Smooth muscle cell (in vitro differentiated cells): Measurements from ENCODE around the gene RIOK3. TPM values are rescaled to one million over a fixed set of nuclear protein-coding genes. Genes with fewer than 3 reads are reported as not detected.

Experiments used
- DNase-seq: peaks from one replicate; lab custom pipeline; 2025; ENCODE audit not compliant: unreplicated experiment; lab: John Stamatoyannopoulos, UW
- H2AFZ ChIP-seq: fragments of 200-600 bp; sonication (generic); 2 replicates; pipeline ENCODE4 v1.6.0; 2016; ENCODE audit warnings: antibody characterized with exemption, low read depth, mild to moderate bottlenecking
- H3F3A ChIP-seq: fragments of 200-600 bp; sonication (generic); 2 replicates; pipeline ENCODE4 v1.6.0; 2017; ENCODE audit warnings: antibody characterized with exemption, low read depth
- H3K27ac ChIP-seq: fragments of 200-600 bp; sonication (generic); 2 replicates; pipeline ENCODE4 v1.5.1; 2016; ENCODE audit warnings: low read depth, mild to moderate bottlenecking
- H3K27me3 ChIP-seq: fragments of 200-600 bp; sonication (generic); 2 replicates; pipeline ENCODE4 v1.6.1; 2016; ENCODE audit warnings: low read depth, mild to moderate bottlenecking
- H3K36me3 ChIP-seq: fragments of 200-600 bp; sonication (generic); 2 replicates; pipeline ENCODE4 v1.5.1; 2016; ENCODE audit warnings: low read depth
- H3K4me1 ChIP-seq: fragments of 200-600 bp; sonication (generic); 2 replicates; pipeline ENCODE4 v1.5.1; 2016; ENCODE audit warnings: low read depth
- H3K4me2 ChIP-seq: fragments of 200-600 bp; sonication (generic); 2 replicates; pipeline ENCODE4 v1.6.0; 2016; ENCODE audit warnings: mild to moderate bottlenecking
- H3K4me3 ChIP-seq: fragments of 200-600 bp; sonication (generic); 2 replicates; pipeline ENCODE4 v1.5.1; 2016; ENCODE audit warnings: mild to moderate bottlenecking
- H3K79me2 ChIP-seq: fragments of 200-600 bp; sonication (generic); 2 replicates; pipeline ENCODE4 v1.6.0; 2016; ENCODE audit warnings: low read depth, mild to moderate bottlenecking
- H3K9ac ChIP-seq: fragments of 200-600 bp; sonication (generic); 2 replicates; pipeline ENCODE4 v1.6.0; 2016; ENCODE audit warnings: low read depth
- H3K9me3 ChIP-seq: fragments of 200-600 bp; sonication (generic); replicated peaks from 2 replicates; pipeline ENCODE4 v1.5.1; 2016; ENCODE audit warnings: low read depth
- H4K20me1 ChIP-seq: fragments of 200-600 bp; sonication (generic); 2 replicates; pipeline ENCODE4 v1.6.0; 2016; ENCODE audit warnings: low read depth
- WGBS: methylation state at CpG from one replicate; pipeline ENCODE4 v1.1.7; 2016; ENCODE audit warnings: low lambda C conversion rate; 5-methylcytosine and 5-hydroxymethylcytosine counted together
- polyA plus RNA-seq: library from polyadenylated mRNA; unstranded; fragments of >200 nt; fragmentation: Nextera tagmentation; extraction: Ambion mirVana; gene quantifications from 2 replicates; pipeline ENCODE4 v1.2.1, GENCODE V29; 2016
- total RNA-seq: library from RNA; depleted of rRNA; stranded (reverse); fragments of >200 nt; gene quantifications from 2 replicates; pipeline ENCODE4 v1.2.3, GENCODE V29; 2014
- TF ChIP-seq, protein P1 (sequence below): fragments of 200-600 bp; sonication (generic); IDR thresholded peaks from 2 replicates; pipeline ENCODE4 v1.5.1; 2017; ENCODE audit warnings: borderline replicate concordance, mild to moderate bottlenecking, antibody characterized with exemption; ENCODE audit not compliant: insufficient read depth, poor library complexity, severe bottlenecking

The RIOK3 gene
- total and polyA plus RNA-seq, 2 experiments from 2014 or later: 56.0 to 79.9 TPM

DNA sequence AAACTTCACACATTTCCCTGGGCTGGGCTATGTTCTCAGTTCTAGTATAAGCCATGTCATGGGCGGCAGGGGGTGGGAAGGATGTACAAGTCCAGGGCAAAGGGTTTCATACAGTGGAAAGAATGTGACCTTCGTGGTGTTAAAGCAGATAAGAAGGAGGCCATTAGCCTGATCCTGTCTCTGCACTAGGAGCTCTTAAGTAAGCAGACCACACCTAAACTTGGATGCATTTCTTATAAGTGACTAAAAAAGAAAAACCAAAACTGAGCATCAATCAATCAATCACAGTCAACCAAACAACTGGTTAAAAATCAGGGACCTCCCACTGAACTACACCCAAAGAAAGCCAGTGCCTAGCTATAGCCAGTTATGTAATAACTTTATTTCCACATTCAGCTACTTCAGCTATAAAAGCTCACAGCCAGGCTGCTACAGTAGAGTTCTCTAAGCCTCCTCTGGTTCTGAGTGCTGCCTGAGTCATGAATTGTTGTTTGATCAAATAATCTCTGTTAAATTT, 46.8 kb upstream of the RIOK3 start:
- DNase-seq: no peak
- 27% methylated on average over 2 of the region's 2 CpGs for WGBS
- H4K20me1 ChIP-seq: no peaks in the 10 kb centered on the region
- H3F3A ChIP-seq: no peaks in the 10 kb centered on the region
- H3K9ac ChIP-seq: no peak overlapping the region
- no peaks in the 10 kb centered on the region for H3K36me3 ChIP-seq
- no peaks in the 10 kb centered on the region for H3K79me2 ChIP-seq
- no peaks in the 10 kb centered on the region for H3K9me3 ChIP-seq
- TF ChIP-seq, protein P1, sequence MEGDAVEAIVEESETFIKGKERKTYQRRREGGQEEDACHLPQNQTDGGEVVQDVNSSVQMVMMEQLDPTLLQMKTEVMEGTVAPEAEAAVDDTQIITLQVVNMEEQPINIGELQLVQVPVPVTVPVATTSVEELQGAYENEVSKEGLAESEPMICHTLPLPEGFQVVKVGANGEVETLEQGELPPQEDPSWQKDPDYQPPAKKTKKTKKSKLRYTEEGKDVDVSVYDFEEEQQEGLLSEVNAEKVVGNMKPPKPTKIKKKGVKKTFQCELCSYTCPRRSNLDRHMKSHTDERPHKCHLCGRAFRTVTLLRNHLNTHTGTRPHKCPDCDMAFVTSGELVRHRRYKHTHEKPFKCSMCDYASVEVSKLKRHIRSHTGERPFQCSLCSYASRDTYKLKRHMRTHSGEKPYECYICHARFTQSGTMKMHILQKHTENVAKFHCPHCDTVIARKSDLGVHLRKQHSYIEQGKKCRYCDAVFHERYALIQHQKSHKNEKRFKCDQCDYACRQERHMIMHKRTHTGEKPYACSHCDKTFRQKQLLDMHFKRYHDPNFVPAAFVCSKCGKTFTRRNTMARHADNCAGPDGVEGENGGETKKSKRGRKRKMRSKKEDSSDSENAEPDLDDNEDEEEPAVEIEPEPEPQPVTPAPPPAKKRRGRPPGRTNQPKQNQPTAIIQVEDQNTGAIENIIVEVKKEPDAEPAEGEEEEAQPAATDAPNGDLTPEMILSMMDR: no peak
- peaks cover 7% of the 10 kb centered on the region for H3K4me1 ChIP-seq
- no peak overlapping the region for H3K4me2 ChIP-seq
- H3K27me3 ChIP-seq: no peaks in the 10 kb centered on the region
- no peak overlapping the region for H3K4me3 ChIP-seq
- no peak overlapping the region for H2AFZ ChIP-seq
- no peak overlapping the region for H3K27ac ChIP-seq

DNA sequence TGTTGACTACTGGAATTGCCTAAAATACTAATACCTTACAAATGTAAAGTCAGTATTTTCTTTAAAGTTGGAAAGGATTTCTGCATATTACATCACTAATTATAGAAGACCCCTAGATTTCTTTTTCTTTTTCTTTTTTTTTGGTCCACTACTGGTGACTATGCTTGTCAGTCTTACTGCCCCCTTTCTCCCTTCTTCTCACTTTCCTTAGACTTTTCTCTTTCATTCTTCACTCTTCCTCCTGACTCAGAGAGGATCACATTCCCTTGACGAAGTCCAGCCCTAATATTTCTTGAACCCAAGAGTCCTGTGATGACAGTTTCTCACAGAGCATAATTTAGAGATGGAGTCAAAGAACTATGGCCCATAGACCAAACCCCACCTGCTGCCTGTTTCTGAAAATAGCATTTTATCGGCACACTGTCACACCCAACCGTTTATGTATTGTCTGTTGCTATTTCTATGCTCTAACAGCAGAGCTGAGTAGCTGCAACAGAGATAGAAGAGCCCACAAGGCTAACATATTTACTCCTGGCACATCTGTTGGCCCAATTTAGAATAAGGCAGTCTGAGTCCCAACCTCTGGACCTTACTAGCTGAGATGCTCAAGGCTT, 40.6 kb upstream of the RIOK3 start:
- no peak overlapping the region for H3K4me3 ChIP-seq
- no peak overlapping the region for H3K27ac ChIP-seq
- DNase-seq: no peak
- TF ChIP-seq, protein P1: no peak
- H2AFZ ChIP-seq: no peak overlapping the region
- no peaks in the 10 kb centered on the region for H3K9me3 ChIP-seq
- H4K20me1 ChIP-seq: no peaks in the 10 kb centered on the region
- no peaks in the 10 kb centered on the region for H3K27me3 ChIP-seq
- no peak overlapping the region for H3K9ac ChIP-seq
- no peak overlapping the region for H3K4me2 ChIP-seq
- H3K36me3 ChIP-seq: no peaks in the 10 kb centered on the region
- WGBS: 88% methylated on average over 3 of the region's 3 CpGs
- H3K79me2 ChIP-seq: no peaks in the 10 kb centered on the region
- no peaks in the 10 kb centered on the region for H3F3A ChIP-seq
- no peaks in the 10 kb centered on the region for H3K4me1 ChIP-seq

DNA sequence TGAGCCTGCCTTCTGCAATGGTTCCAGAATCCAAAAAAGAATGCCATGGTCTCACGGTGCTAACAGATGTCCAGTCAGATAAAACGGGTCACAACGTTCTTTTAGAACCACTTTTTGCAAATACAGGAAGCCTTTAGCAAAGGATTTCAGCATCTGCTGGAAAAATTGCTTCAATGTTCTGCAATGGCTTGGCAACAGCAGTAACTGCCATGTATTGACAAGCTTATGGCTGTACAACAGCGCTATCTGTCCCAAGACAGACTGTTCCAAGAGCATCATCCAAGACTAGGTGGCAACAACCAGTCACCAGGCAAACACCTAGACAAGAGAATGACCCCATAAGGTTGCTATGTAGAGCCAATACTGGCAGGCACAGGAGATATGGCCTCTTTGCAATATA, 37.6 kb upstream of the RIOK3 start:
- Histone ChIP-seq H3F3A (no peaks in the 10 kb centered on the region), H4K20me1 (no peaks in the 10 kb centered on the region), H2AFZ (no peak overlapping the region), H3K79me2 (no peaks in the 10 kb centered on the region), H3K27me3 (no peaks in the 10 kb centered on the region), H3K27ac (no peak overlapping the region), H3K9ac (no peak overlapping the region), H3K9me3 (no peaks in the 10 kb centered on the region), H3K4me3 (no peak overlapping the region), H3K4me2 (no peak overlapping the region), H3K36me3 (no peaks in the 10 kb centered on the region), H3K4me1 (no peaks in the 10 kb centered on the region)
- 93% methylated on average over 4 of the region's 4 CpGs for WGBS
- TF ChIP-seq, protein P1: no peak
- DNase-seq: no peak

DNA sequence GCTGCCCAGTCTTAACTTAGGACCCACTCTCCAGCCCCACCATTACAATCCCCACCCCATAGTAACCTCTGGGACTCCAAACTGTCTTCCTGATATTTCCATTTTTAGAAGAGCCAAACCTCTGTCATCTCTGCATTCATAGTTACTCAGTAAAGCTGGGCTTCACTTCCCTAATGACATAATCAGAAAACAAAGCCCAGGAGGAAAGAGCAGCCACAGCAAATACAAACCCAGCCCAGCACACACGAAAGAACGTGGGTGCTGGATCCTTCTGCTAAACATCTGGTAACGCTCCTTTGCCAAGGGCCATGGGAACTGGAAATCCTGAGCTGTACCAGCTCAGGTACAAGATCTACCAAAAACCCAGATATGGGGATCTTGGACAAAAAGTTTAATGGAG, 36.8 kb upstream of the RIOK3 start:
- Histone ChIP-seq H3K4me3 (no peak overlapping the region), H3K27me3 (no peaks in the 10 kb centered on the region), H3K36me3 (no peaks in the 10 kb centered on the region), H3K27ac (no peak overlapping the region), H3F3A (no peaks in the 10 kb centered on the region), H3K4me2 (no peak overlapping the region), H2AFZ (no peak overlapping the region), H3K79me2 (no peaks in the 10 kb centered on the region), H4K20me1 (no peaks in the 10 kb centered on the region), H3K9me3 (no peaks in the 10 kb centered on the region), H3K9ac (no peak overlapping the region), H3K4me1 (no peaks in the 10 kb centered on the region)
- WGBS: 97% methylated on average over 3 of the region's 3 CpGs
- TF ChIP-seq, protein P1: no peak
- DNase-seq: no peak
